Renal cortex interstitium (tissue), 11 donors: ENCODE data around the gene LGALS9B. TPM values are rescaled to one million over a fixed set of nuclear protein-coding genes. Genes with fewer than 3 reads are reported as not detected.
"Not testable (repeated sequence)": the region's sequence is repeated elsewhere in the genome, so short reads cannot be mapped to it uniquely, and the experiment has no call there.

Experiments used
- DNase-seq, 11 donors: peaks; one replicate each; pipeline ENCODE4 v3.0.0-alpha.2; 2013; ENCODE audit warnings: low read depth in 9 of 11, low spot score in 4 of 11; ENCODE audit errors: extremely low read depth in 1 of 11
- polyA plus RNA-seq, 3 donors: library from polyadenylated mRNA; unstranded; fragments of 120-200 nt; gene quantifications; one replicate each; pipeline ENCODE4 v1.2.1, GENCODE V29; 2013; ENCODE audit not compliant: insufficient read length in 3 of 3

LGALS9B gene
- polyA plus RNA-seq, 3 donors: 0.10 TPM; not detected in 2

DNA sequence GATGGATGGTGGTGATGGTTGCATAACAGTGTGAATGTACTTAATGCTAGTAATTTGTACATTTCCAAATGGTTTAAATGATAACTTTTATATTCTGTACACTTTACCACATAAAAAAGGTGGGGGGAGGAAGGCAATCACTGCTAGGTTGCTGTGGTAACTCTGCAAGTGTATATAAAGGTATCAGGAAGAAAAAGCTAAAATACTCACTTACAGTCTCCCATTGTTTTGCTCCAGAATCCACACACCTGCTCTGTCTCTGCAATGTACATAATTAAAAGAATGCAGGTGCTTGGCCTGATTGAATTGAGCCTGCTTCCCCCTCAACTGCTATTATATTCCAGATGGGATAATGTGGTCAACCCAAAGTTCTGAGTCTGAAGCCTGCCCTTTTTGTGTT is 6.7 kb upstream of the LGALS9B start:
- DNase-seq: not testable (repeated sequence)

DNA sequence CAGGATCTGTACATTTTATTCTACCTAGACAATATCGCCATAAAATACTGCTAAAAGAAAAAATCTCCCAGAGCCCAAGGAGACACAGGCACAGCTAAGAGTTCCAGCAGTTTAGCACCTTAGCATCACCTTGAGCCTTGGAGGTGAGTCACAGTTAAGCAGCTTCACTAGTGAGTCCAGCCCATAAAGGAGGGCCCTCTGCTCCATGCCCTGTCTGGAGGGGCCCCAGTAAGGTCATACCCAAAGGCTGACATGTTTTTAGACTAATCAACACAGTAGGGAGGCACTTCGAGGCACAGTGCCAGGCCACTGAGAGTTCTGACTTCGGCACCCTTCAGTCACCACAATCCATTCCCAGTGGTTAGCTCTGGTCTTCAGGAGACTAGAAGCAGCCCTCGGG is 2.6 kb upstream of the LGALS9B start:
- not testable (repeated sequence) for DNase-seq

- DNase-seq: not testable (repeated sequence)
These were observed 1.8 kb upstream of the LGALS9B start for GRCh38 chr17:20469107-20469506.

DNA sequence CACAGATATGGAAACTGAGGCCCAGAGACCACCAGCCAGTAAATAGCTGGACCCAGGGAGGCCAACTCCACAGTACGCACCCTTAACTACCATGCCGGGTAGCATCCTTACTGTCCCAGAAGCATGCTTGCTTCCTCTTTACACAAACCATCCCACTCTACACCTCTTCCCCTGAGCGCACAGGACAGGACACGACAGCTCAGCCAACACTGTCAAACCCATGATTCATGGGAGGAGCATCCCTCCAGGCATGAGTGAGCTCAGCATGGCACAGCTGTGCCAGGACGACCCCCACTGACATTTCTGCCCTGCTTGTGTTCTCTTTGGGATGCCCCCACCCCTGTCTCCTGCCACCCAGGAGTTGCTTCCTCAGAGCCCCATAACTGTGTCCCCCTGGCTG is 340 bp downstream of the LGALS9B start:
- not testable (repeated sequence) for DNase-seq

GRCh38 chr17:20466553-20466952 is 786 bp downstream of the LGALS9B start:
- DNase-seq: not testable (repeated sequence)

DNA sequence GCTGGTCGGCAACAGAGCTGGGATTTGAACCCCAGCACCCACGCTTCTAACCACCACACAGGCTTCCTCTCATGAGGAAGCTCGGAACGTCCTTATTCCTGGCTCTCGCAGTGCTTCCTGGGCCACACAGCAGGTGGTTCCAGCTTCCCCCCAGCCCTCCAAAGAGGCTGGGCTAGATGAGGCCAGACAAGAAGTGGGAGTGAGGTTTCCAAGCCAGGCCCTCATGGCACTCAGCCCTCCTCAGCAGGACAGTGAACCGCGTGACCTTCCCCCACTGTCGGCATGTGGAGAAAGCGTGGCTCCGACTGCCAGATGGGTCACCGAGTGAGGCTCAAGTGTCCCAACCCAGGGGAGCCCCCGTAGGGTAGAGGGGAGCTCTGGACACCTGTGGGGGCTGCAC is 1.8 kb downstream of the LGALS9B start:
- DNase-seq: not testable (repeated sequence)

DNA sequence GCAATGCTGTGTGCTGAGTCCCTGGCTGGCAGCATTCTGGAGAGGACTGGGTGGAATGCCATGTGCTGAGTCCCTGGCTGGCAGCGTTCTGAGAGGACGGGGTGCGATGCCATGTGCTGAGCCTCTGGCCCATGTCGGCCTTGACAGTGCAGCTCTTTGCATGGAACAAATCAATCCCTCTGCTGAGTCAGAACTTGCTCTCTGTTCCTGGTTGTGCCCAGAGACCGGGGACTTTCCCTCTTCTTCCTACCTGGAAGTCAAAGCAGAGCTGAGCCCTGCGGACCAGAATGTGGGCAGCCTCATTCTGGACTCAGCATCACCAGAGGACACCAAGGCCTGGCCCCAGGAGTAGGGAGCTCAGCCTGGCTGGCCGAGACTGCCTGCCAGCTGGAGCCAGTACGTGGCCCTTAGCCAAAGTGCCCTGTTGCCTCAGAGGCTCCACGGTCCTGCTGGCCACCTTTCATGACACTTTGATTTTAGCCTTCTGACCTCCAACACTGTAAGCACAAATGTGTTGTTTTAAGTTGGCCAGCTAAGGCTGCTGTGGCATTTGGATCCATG is 2.4 kb downstream of the LGALS9B start:
- not testable (repeated sequence) for DNase-seq

DNA sequence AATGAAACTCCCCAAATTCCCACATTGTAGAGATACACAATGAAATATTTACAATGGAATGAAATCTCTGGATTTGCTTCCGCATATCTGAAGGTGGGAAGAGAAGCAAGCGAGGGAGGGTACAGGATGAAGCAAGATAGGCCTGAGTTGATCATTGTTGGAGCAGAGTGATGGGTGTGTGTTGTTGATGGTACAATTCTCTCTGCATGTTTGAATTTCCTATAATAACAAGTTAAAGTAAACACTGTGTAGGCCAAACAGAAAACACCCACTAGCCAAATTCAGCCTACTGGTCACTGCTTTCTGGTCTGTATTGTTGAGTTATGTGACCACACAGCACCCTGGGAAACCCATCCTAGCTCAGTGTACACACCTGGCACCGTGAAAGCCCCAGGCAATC is 5.2 kb downstream of the LGALS9B start:
- DNase-seq: not testable (repeated sequence)

GRCh38 chr17:20457848-20458381 is 9.4 kb downstream of the LGALS9B start:
- not testable (repeated sequence) for DNase-seq

GRCh38 chr17:20455106-20455505 is 12.2 kb downstream of the LGALS9B start:
- DNase-seq: not testable (repeated sequence)

GRCh38 chr17:20453820-20454434 is 13.4 kb downstream of the LGALS9B start:
- not testable (repeated sequence) for DNase-seq

GRCh38 chr17:20450852-20451251 is 16.5 kb downstream of the LGALS9B start:
- DNase-seq: not testable (repeated sequence)

GRCh38 chr17:20447534-20448321 is 19.6 kb downstream of the LGALS9B start:
- DNase-seq: not testable (repeated sequence)

- not testable (repeated sequence) for DNase-seq
These were observed 20.4 kb downstream of the LGALS9B start for GRCh38 chr17:20446895-20447294.

DNA sequence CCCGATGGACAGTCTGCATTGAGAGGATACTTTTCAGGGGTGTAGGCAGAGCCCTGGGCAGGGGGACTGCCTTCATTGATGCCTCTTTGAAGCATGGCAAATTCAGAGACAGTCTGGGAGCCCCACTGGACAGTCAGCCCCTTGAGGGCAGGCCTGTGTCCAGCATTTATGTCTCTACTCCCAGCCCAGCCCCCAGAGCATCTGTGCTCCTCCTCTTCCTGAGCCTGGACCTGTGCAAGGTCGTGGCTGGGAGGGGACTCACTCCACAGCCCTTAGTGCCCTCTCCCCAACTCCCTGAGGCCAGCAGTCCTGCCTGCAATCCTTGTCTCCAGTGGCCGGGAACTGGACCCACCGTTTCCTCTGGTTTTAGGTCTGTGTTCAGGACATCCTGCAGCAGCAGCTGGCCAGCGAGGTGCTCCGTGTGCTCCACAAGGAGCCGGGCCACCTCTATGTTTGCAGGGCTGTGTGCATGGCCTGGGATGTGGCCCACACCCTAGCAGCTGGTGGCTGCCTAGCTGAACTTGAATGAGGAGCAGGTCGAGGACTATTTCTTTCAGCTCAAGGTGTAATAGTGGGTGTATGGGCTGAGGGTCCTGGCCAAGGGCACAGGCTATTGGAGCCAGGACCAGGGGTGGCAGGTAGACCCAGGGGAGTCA is 22.6 kb downstream of the LGALS9B start:
- not testable (repeated sequence) for DNase-seq

DNA sequence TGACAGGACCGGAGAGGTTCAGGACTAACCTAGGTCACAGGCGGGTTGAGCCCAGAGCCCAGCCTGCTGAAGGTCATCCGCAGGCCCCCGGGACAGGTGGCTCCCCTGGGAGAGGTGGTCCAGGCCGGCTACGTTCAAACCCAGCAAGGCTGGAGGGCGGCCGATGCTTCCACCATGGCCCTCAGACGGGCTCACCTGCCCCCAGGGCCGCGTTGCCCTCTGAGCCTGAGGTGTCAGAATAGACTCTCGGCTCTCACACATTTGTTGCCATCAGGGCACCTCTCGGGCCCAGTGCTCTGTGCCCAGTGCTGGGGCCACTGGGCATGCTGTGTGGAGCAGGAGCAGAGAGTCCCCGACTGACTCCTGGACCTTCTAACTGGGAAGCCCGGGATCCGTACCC is 23.2 kb downstream of the LGALS9B start:
- not testable (repeated sequence) for DNase-seq

DNA sequence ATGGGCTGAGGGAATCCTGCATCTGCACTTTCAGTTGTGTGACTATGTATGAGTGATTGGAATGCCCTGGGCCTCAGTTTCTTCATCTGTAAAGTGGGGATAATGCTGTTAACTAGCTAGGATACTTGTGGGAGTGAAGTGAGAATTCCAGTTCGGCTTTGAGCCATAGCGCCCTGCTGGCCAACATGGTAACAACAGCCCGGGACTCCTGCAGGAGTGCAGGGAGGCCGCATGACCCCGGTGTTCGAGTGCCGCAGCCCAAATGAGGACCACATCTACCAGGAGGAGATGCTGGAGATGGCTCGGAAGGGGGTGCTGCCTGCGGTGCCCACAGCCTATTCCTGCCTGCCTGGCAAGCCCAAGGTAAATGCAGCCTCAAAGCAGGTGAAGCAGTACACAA is 23.7 kb downstream of the LGALS9B start:
- DNase-seq: not testable (repeated sequence)

- not testable (repeated sequence) for DNase-seq
These were observed 26.7 kb downstream of the LGALS9B start for GRCh38 chr17:20440665-20441064.

GRCh38 chr17:20435166-20435565 is 32.2 kb downstream of the LGALS9B start:
- DNase-seq: not testable (repeated sequence)
